Adrenal gland (tissue), 5 donors: ENCODE results near the gene EBF3.

Experiments
- POLR2A ChIP-seq, 2 donors: fragments of 450-650 bp; IDR thresholded peaks; one replicate each; pipeline ENCODE4 v1.6.1; 2017; ENCODE audit warnings: antibody characterized with exemption in 2 of 2, mild to moderate bottlenecking in 2 of 2, moderate library complexity in 1 of 2
- TF ChIP-seq, protein P1 (sequence below), 6 experiments: fragments of 450-650 bp in 4 of 6; fragments of 200-600 bp in 2 of 6; sonication (generic) in 1 of 6; IDR thresholded peaks; 1 replicate in 5 of 6; 2 replicates in 1 of 6; pipeline versions ENCODE4 v1.5.1 to v1.8.0; 2016 to 2021; ENCODE audit warnings: antibody characterized with exemption in 6 of 6, mild to moderate bottlenecking in 2 of 6, moderate library complexity in 1 of 6
- donor health status: DM: no; HTN: no; CAD: no.

DNA sequence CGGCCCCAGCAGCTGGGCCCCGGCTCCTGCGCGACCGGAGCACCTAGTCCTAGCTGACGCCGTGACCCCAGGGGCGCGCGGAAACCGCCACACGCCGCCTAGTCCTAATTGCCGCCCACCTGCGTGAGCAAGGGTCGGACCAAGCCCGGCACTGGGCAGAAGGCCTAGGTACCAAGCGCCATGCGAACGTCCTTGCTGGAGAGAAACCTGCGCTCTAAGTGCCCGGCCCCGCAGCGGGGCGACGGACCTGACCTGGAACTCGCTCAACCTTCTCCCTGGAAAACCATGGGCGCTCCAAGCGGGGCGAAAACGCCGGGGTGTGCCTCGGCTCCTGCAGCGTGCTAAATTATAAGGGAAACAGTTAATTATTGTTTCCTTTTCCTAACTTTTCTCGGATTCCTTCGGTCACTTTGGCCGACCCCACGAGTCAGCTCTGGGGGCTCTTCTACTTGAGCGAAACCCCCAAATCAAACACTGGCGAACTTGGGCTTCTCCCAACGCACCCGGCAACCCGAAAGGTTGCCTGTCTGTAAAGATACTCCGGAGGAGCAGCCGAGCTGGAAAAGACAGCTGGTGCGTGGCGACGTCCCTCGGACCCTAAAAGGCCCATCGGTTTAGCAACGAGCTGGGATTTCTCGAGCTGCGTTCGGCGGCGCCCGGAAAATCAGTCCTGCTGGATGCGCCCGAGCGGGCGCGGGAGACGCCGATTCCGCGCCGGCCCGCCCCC, 5.3 kb upstream of the EBF3 start:
- TF ChIP-seq, protein P1, sequence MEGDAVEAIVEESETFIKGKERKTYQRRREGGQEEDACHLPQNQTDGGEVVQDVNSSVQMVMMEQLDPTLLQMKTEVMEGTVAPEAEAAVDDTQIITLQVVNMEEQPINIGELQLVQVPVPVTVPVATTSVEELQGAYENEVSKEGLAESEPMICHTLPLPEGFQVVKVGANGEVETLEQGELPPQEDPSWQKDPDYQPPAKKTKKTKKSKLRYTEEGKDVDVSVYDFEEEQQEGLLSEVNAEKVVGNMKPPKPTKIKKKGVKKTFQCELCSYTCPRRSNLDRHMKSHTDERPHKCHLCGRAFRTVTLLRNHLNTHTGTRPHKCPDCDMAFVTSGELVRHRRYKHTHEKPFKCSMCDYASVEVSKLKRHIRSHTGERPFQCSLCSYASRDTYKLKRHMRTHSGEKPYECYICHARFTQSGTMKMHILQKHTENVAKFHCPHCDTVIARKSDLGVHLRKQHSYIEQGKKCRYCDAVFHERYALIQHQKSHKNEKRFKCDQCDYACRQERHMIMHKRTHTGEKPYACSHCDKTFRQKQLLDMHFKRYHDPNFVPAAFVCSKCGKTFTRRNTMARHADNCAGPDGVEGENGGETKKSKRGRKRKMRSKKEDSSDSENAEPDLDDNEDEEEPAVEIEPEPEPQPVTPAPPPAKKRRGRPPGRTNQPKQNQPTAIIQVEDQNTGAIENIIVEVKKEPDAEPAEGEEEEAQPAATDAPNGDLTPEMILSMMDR (IDR thresholded peaks at IDR 0.05): peak in 1 of 6 experiments; percentile 6
- TF ChIP-seq POLR2A (IDR thresholded peaks at IDR 0.05): no peak
